HepG2 (cell line): ENCODE data around the gene HEPN1. TPM values are rescaled to one million over a fixed set of nuclear protein-coding genes. Genes with fewer than 3 reads are reported as not detected.

Experiments
- KLF16 ChIP-seq, 2 experiments: sonication (generic) in 1 of 2; formaldehyde crosslinking in 1 of 2; IDR thresholded peaks; 2 replicates each; pipeline versions ENCODE4 v1.6.1 to v1.8.0; 2016 to 2023; ENCODE audit warnings: missing genetic modification reagents in 2 of 2, missing compliant biosample characterization in 1 of 2
- PAXIP1 ChIP-seq: sonication (generic); formaldehyde crosslinking; conservative IDR thresholded peaks from 2 replicates; pipeline ENCODE4 v1.4.0; 2020; ENCODE audit warnings: mild to moderate bottlenecking, missing genetic modification reagents, moderate library complexity
- RFXAP ChIP-seq: sonication (generic); formaldehyde crosslinking; IDR thresholded peaks from 2 replicates; pipeline ENCODE4 v1.4.0; 2020; ENCODE audit warnings: missing genetic modification reagents, borderline replicate concordance
- ZBTB20 ChIP-seq: sonication (generic); formaldehyde crosslinking; IDR thresholded peaks from 2 replicates; pipeline ENCODE4 v1.8.1; 2023; ENCODE audit warnings: missing genetic modification reagents, low read depth, mild to moderate bottlenecking, borderline replicate concordance
- ZFY ChIP-seq: sonication (generic); formaldehyde crosslinking; IDR thresholded peaks from 2 replicates; pipeline ENCODE4 v1.4.0; 2020; ENCODE audit warnings: missing genetic modification reagents
- ZMYM4 ChIP-seq: sonication (generic); formaldehyde crosslinking; IDR thresholded peaks from 2 replicates; pipeline ENCODE4 v1.8.1; 2023; ENCODE audit warnings: mild to moderate bottlenecking, missing genetic modification reagents
- ZNF136 ChIP-seq: sonication (generic); formaldehyde crosslinking; IDR thresholded peaks from 2 replicates; pipeline ENCODE4 v1.8.1; 2022; ENCODE audit warnings: low read depth, mild to moderate bottlenecking, moderate library complexity, missing genetic modification reagents
- polyA plus RNA-seq, 8 experiments: library from polyadenylated mRNA; depleted of rRNA in 3 of 8; stranded (reverse) in 7 of 8; unstranded in 1 of 8; fragments of >200 nt; fragmentation: Illumina TruSeq in 4 of 8; extraction: Trizol in 4 of 8; gene quantifications; 2 replicates each; pipeline versions ENCODE4 v1.2.1 to v1.2.3, GENCODE V29; 2011 to 2016; ENCODE audit warnings: low read depth in 4 of 8, missing spikeins in 1 of 8, mixed read lengths in 1 of 8; ENCODE audit not compliant: insufficient read depth in 1 of 8
- total RNA-seq, 5 experiments: library from RNA; depleted of rRNA; stranded (reverse); fragments of >200 nt; fragmentation: Illumina TruSeq; extraction: Trizol; gene quantifications; 2 replicates each; pipeline ENCODE4 v1.2.3, GENCODE V29; 2016; ENCODE audit warnings: low read depth in 1 of 5

HEPN1 gene
- total and polyA plus RNA-seq, 2 of the 13 experiments (the other 11 are each of a cell fraction or from before 2014, with no cell fraction given), result not detected

DNA sequence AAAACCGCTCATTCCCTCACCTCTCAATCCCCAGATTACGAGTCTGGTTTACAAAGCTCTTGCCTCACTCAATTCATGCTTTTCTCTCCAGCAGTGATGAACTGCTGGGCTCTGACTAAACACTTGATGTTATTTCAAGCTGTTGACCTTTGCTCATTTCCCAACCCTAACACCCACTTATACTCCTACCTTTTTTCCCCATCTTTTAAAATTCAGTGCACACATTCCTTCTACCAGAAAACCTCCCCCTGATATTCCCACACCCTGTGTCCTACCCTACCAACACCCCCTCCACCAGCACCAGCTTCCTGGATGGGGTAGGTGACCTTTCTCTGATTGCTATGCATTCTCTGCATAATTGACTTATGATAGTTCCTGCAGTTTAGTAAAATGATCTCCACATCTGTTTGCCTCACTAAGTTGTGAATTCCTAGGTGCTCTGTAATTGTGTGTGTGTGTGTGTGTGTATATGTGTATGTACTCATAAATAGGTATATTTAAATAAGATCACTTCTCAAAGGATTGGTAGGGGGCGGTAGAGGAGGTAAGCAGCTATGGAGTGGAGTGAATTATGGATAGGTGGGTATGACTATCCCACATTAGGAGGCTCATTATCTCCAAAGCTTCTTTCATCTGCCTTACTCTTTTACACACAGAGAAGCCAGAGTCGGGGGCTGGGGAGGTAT, 16.0 kb downstream of the HEPN1 start (continued):
- 0 out of 2 replicates have a peak, but pooled peaks have one; percentile 11 for TF ChIP-seq ZFY
- no peak for TF ChIP-seq RFXAP (CRISPR knock-in tag)
- peak; percentile 53 for TF ChIP-seq PAXIP1
- no peak for TF ChIP-seq ZNF136 (CRISPR knock-in tag)
- TF ChIP-seq ZBTB20 (CRISPR knock-in tag), result peak; percentile 35; the same call in 1 of the 2 replicates
- 0 out of 4 replicates have a peak, but pooled peaks of 1 of the 2 experiments have one; percentile 41 for TF ChIP-seq KLF16 (CRISPR knock-in tag; IDR thresholded peaks at IDR 0.05)
- peak; percentile 42; the same call in 1 of the 2 replicates for TF ChIP-seq ZMYM4 (CRISPR knock-in tag)
- TF ChIP-seq, all 625 proteins: peak for 70
